Measurements from ENCODE around the gene COL6A2.

Gene COL6A2

DNA sequence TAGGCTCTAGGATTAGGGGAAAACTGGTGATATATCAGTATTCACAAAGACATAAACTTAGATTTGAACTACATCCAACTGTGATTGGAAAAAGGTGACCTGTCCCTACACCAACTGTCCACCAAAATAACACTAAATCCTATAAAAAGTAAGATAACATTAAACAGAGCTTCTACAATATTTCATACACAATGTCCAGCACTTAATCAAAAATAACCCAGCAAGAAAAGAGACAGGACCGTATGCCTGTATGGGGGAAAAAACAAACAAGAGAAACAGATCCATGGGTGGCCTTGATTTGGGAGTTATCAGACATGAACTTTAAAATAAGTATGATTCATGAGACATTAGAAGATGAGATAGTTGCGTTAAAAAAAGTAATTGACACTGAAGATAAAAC lies 9.7 kb upstream of the COL6A2 start:
- H3K27ac ChIP-seq (ENCODE audit: low read length, poor library complexity, severe bottlenecking), result no peak overlapping the region
- peaks cover 36% of the 10 kb centered on the region for H3K9me3 ChIP-seq (ENCODE audit: control insufficient read depth, low read length)
- H3K79me1 ChIP-seq (replicated peaks; ENCODE audit: low read length, poor library complexity, severe bottlenecking), result no peaks in the 10 kb centered on the region
- H2BK120ac ChIP-seq (ENCODE audit: low read depth, low read length), result no peak overlapping the region
- no peak overlapping the region for H4K8ac ChIP-seq (ENCODE audit: low read length)
- H2BK12ac ChIP-seq (ENCODE audit: low read length in 2 of 2), result no peak overlapping the region
- H3K9ac ChIP-seq (ENCODE audit: low read length), result no peak overlapping the region
- no peak overlapping the region for H3K4me2 ChIP-seq (ENCODE audit: low read length, poor library complexity, severe bottlenecking)
- H3K14ac ChIP-seq (ENCODE audit: low read length in 2 of 2), result no peak overlapping the region
- H2AK5ac ChIP-seq (ENCODE audit: low read length, severe bottlenecking), result no peak overlapping the region
- no peaks in the 10 kb centered on the region for H3K27me3 ChIP-seq (ENCODE audit: control insufficient read depth in 1 of 2, insufficient read depth in 1 of 2, low read length in 2 of 2)
- H2BK5ac ChIP-seq (ENCODE audit: low read depth, low read length, poor library complexity, severe bottlenecking), result no peak overlapping the region
- no peak overlapping the region for H3K23ac ChIP-seq (ENCODE audit: low read length in 2 of 2)
- no peak overlapping the region for H3K4me3 ChIP-seq (ENCODE audit: insufficient read depth in 1 of 2, low read depth in 1 of 2, low read length in 2 of 2)
- no peak overlapping the region for H4K91ac ChIP-seq (ENCODE audit: low read length)
- peaks cover 3% of the 10 kb centered on the region for H3K4me1 ChIP-seq (ENCODE audit: control insufficient read depth, insufficient read depth, low read depth, low read length)
- no peak for DNase-seq
- H3K4ac ChIP-seq (ENCODE audit: low read depth in 1 of 2, low read length in 2 of 2), result no peak overlapping the region
- WGBS, result 85% methylated on average over 1 of the region's 2 CpGs
- H3K36me3 ChIP-seq (ENCODE audit: control insufficient read depth in 1 of 2, insufficient read depth in 2 of 2, low read depth in 1 of 2, low read length in 2 of 2), result no peaks in the 10 kb centered on the region
- no peak overlapping the region for H2AFZ ChIP-seq (ENCODE audit: low read depth, low read length)
- H3K18ac ChIP-seq (ENCODE audit: low read depth in 1 of 2, low read length in 2 of 2), result no peak overlapping the region
- H2BK15ac ChIP-seq (ENCODE audit: low read depth, poor library complexity, severe bottlenecking), result no peak overlapping the region

DNA sequence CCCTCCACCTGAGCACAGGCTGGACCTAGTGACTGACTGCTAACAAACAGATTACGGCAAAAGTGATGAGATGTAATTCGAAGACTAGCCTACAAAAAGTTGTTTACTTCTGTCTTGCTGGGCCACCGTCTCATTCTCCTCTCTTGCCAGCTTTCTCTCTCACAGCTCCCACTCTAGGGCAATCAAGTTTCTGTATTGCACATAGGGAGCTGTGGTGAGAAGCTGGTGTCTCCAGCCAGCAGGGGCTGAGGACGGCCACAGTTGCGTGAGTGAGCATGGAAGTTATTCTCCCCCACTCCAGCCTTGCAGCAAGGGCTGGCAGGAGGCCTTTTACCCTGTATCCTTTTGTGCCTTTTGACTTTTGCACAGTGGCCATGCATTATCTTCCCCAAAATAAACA lies 8.6 kb upstream of the COL6A2 start:
- Histone ChIP-seq H3K9ac (ENCODE audit: low read length) (peak overlapping the region; percentile 22), H4K91ac (ENCODE audit: low read length) (no peak overlapping the region), H2BK12ac (ENCODE audit: low read length in 2 of 2) (no peak overlapping the region), H3K36me3 (ENCODE audit: control insufficient read depth in 1 of 2, insufficient read depth in 2 of 2, low read depth in 1 of 2, low read length in 2 of 2) (no peaks in the 10 kb centered on the region), H3K79me1 (replicated peaks; ENCODE audit: low read length, poor library complexity, severe bottlenecking) (no peaks in the 10 kb centered on the region), H2AFZ (ENCODE audit: low read depth, low read length) (no peak overlapping the region), H3K9me3 (ENCODE audit: control insufficient read depth, low read length) (peaks cover 36% of the 10 kb centered on the region), H2BK5ac (ENCODE audit: low read depth, low read length, poor library complexity, severe bottlenecking) (no peak overlapping the region), H3K23ac (ENCODE audit: low read length in 2 of 2) (no peak overlapping the region), H2AK5ac (ENCODE audit: low read length, severe bottlenecking) (no peak overlapping the region), H3K4me2 (ENCODE audit: low read length, poor library complexity, severe bottlenecking) (no peak overlapping the region), H3K4me1 (ENCODE audit: control insufficient read depth, insufficient read depth, low read depth, low read length) (peaks cover 3% of the 10 kb centered on the region), H3K4ac (ENCODE audit: low read depth in 1 of 2, low read length in 2 of 2) (no peak overlapping the region), H3K27ac (ENCODE audit: low read length, poor library complexity, severe bottlenecking) (no peak overlapping the region), H3K14ac (ENCODE audit: low read length in 2 of 2) (no peak overlapping the region), H2BK120ac (ENCODE audit: low read depth, low read length) (no peak overlapping the region), H3K27me3 (ENCODE audit: control insufficient read depth in 1 of 2, insufficient read depth in 1 of 2, low read length in 2 of 2) (no peaks in the 10 kb centered on the region), H2BK15ac (ENCODE audit: low read depth, poor library complexity, severe bottlenecking) (no peak overlapping the region), H3K18ac (ENCODE audit: low read depth in 1 of 2, low read length in 2 of 2) (no peak overlapping the region), H4K8ac (ENCODE audit: low read length) (no peak overlapping the region), H3K4me3 (ENCODE audit: insufficient read depth in 1 of 2, low read depth in 1 of 2, low read length in 2 of 2) (peak overlapping the region in 1 of 2 experiments; percentile 14)
- DNase-seq, result no peak
- 89% methylated on average over 5 of the region's 5 CpGs for WGBS

DNA sequence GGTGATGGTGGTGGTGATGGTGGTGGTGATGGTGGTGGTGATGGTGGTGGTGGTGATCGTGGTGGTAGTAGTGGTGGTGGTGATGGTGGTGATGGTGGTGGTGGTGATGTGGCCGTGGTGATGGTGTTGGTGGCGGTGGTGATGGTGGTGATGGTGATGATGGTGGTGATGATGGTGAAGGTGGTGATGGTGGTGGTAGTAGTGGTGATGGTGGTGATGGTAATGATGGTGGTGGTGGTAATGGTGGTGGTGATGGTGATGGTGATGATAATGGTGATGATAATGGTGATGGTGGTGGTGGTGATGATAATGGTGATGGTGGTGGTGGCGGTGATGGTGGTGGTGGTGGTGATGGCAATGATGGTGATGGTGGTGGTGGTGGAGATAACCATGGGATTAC lies 6.8 kb upstream of the COL6A2 start:
- WGBS, result 93% methylated on average over 4 of the region's 4 CpGs
- H3K9ac ChIP-seq (ENCODE audit: low read length), result peak overlapping the region; percentile 95
- peak overlapping the region in 1 of 2 experiments; percentile 42 for H2BK12ac ChIP-seq (ENCODE audit: low read length in 2 of 2)
- no peak overlapping the region for H2AFZ ChIP-seq (ENCODE audit: low read depth, low read length)
- H4K91ac ChIP-seq (ENCODE audit: low read length), result peak overlapping the region; percentile 48
- no peak overlapping the region for H3K4me2 ChIP-seq (ENCODE audit: low read length, poor library complexity, severe bottlenecking)
- peaks cover 36% of the 10 kb centered on the region for H3K9me3 ChIP-seq (ENCODE audit: control insufficient read depth, low read length)
- H3K14ac ChIP-seq (ENCODE audit: low read length in 2 of 2), result no peak overlapping the region
- no peak overlapping the region for H2AK5ac ChIP-seq (ENCODE audit: low read length, severe bottlenecking)
- peaks cover 3% of the 10 kb centered on the region for H3K4me1 ChIP-seq (ENCODE audit: control insufficient read depth, insufficient read depth, low read depth, low read length)
- H3K23ac ChIP-seq (ENCODE audit: low read length in 2 of 2), result no peak overlapping the region
- peak overlapping the region in 1 of 2 experiments; percentile 0 for H3K18ac ChIP-seq (ENCODE audit: low read depth in 1 of 2, low read length in 2 of 2)
- no peaks in the 10 kb centered on the region for H3K36me3 ChIP-seq (ENCODE audit: control insufficient read depth in 1 of 2, insufficient read depth in 2 of 2, low read depth in 1 of 2, low read length in 2 of 2)
- no peak for DNase-seq
- H2BK15ac ChIP-seq (ENCODE audit: low read depth, poor library complexity, severe bottlenecking), result no peak overlapping the region
- no peaks in the 10 kb centered on the region for H3K27me3 ChIP-seq (ENCODE audit: control insufficient read depth in 1 of 2, insufficient read depth in 1 of 2, low read length in 2 of 2)
- H3K27ac ChIP-seq (ENCODE audit: low read length, poor library complexity, severe bottlenecking), result no peak overlapping the region
- no peaks in the 10 kb centered on the region for H3K79me1 ChIP-seq (replicated peaks; ENCODE audit: low read length, poor library complexity, severe bottlenecking)
- H4K8ac ChIP-seq (ENCODE audit: low read length), result no peak overlapping the region
- no peak overlapping the region for H2BK5ac ChIP-seq (ENCODE audit: low read depth, low read length, poor library complexity, severe bottlenecking)
- H3K4me3 ChIP-seq (ENCODE audit: insufficient read depth in 1 of 2, low read depth in 1 of 2, low read length in 2 of 2), result no peak overlapping the region
- H2BK120ac ChIP-seq (ENCODE audit: low read depth, low read length), result no peak overlapping the region
- H3K4ac ChIP-seq (ENCODE audit: low read depth in 1 of 2, low read length in 2 of 2), result no peak overlapping the region

DNA sequence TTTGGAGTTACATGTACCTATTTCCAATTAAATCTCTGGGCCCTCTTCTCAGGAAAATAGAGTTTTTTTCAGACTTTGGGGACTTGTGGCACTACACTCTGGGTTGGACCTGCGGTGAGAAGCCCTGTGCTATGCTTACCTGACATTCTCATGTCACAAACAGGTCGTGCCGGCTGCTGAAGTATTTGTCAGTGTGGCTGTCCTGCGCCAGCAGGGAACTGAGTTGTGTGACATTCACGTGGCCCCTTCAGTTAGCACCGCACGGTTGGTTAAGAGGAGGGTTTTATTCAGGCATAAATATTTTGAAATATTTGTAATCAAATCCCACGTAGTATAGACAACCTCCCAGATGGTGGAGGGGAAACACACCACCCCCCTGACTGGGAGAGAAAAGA lies 6.3 kb upstream of the COL6A2 start:
- H3K4ac ChIP-seq (ENCODE audit: low read depth in 1 of 2, low read length in 2 of 2), result peak overlapping the region in 1 of 2 experiments; percentile 78
- peak overlapping the region; percentile 95 for H3K9ac ChIP-seq (ENCODE audit: low read length)
- WGBS, result 88% methylated on average over 6 of the region's 8 CpGs
- H2BK15ac ChIP-seq (ENCODE audit: low read depth, poor library complexity, severe bottlenecking), result no peak overlapping the region
- no peak overlapping the region for H3K4me2 ChIP-seq (ENCODE audit: low read length, poor library complexity, severe bottlenecking)
- H4K91ac ChIP-seq (ENCODE audit: low read length), result peak overlapping the region; percentile 95
- peaks cover 5% of the 10 kb centered on the region for H3K4me1 ChIP-seq (ENCODE audit: control insufficient read depth, insufficient read depth, low read depth, low read length)
- no peak overlapping the region for H3K23ac ChIP-seq (ENCODE audit: low read length in 2 of 2)
- no peak overlapping the region for H3K27ac ChIP-seq (ENCODE audit: low read length, poor library complexity, severe bottlenecking)
- no peak overlapping the region for H4K8ac ChIP-seq (ENCODE audit: low read length)
- H3K79me1 ChIP-seq (replicated peaks; ENCODE audit: low read length, poor library complexity, severe bottlenecking), result no peaks in the 10 kb centered on the region
- no peaks in the 10 kb centered on the region for H3K27me3 ChIP-seq (ENCODE audit: control insufficient read depth in 1 of 2, insufficient read depth in 1 of 2, low read length in 2 of 2)
- H2BK12ac ChIP-seq (ENCODE audit: low read length in 2 of 2), result peak overlapping the region; percentile 49 to 76
- DNase-seq, result no peak
- peak overlapping the region in 1 of 2 experiments; percentile 71 for H3K4me3 ChIP-seq (ENCODE audit: insufficient read depth in 1 of 2, low read depth in 1 of 2, low read length in 2 of 2)
- H3K9me3 ChIP-seq (ENCODE audit: control insufficient read depth, low read length), result peaks cover 35% of the 10 kb centered on the region
- H2BK5ac ChIP-seq (ENCODE audit: low read depth, low read length, poor library complexity, severe bottlenecking), result no peak overlapping the region
- H3K18ac ChIP-seq (ENCODE audit: low read depth in 1 of 2, low read length in 2 of 2), result peak overlapping the region; percentile 67 to 89
- H2AK5ac ChIP-seq (ENCODE audit: low read length, severe bottlenecking), result no peak overlapping the region
- H2BK120ac ChIP-seq (ENCODE audit: low read depth, low read length), result peak overlapping the region; percentile 6
- no peak overlapping the region for H2AFZ ChIP-seq (ENCODE audit: low read depth, low read length)
- H3K36me3 ChIP-seq (ENCODE audit: control insufficient read depth in 1 of 2, insufficient read depth in 2 of 2, low read depth in 1 of 2, low read length in 2 of 2), result no peaks in the 10 kb centered on the region
- no peak overlapping the region for H3K14ac ChIP-seq (ENCODE audit: low read length in 2 of 2)

Measured in mesenchymal stem cell (in vitro differentiated cells and primary cell).